Mesothelial cell of epicardium (in vitro differentiated cells): Measurements from ENCODE around the gene RARB. TPM values are rescaled to one million over a fixed set of nuclear protein-coding genes. Genes with fewer than 3 reads are reported as not detected.

Source experiments
- DNase-seq, 2 experiments: peaks; one replicate each; pipeline ENCODE4 v3.0.0; 2021; ENCODE audit warnings: low spot score in 2 of 2; ENCODE audit not compliant: unreplicated experiment in 2 of 2
- H3K27ac Mint-ChIP-seq: 2 replicates; pipeline ENCODE4 v1.8.0; 2021; ENCODE audit warnings: mixed read lengths
- H3K27me3 Mint-ChIP-seq: 2 replicates; pipeline ENCODE4 v1.8.0; 2021; ENCODE audit warnings: low read depth, mixed read lengths
- H3K36me3 Mint-ChIP-seq: 2 replicates; pipeline ENCODE4 v1.8.0; 2021; ENCODE audit warnings: mixed read lengths
- H3K4me1 Mint-ChIP-seq: 2 replicates; pipeline ENCODE4 v1.8.0; 2021; ENCODE audit warnings: mixed read lengths
- H3K4me3 Mint-ChIP-seq: 2 replicates; pipeline ENCODE4 v1.8.0; 2021; ENCODE audit warnings: mild to moderate bottlenecking, moderate library complexity, mixed read lengths
- H3K9me3 Mint-ChIP-seq: 2 replicates; pipeline ENCODE4 v1.8.0; 2021; ENCODE audit warnings: mixed read lengths
- total RNA-seq: library from RNA; stranded (reverse); gene quantifications from 3 replicates; pipeline ENCODE4 v1.2.1, GENCODE V29; 2021
- TF ChIP-seq, protein P1 (sequence below): fragments of 200-600 bp; sonication (generic); IDR thresholded peaks from one replicate; pipeline ENCODE4 v1.5.0; 2021; ENCODE audit warnings: antibody characterized with exemption; ENCODE audit not compliant: unreplicated experiment

The RARB gene
- total RNA-seq, 1 donor from 2014 or later: 117 TPM

DNA sequence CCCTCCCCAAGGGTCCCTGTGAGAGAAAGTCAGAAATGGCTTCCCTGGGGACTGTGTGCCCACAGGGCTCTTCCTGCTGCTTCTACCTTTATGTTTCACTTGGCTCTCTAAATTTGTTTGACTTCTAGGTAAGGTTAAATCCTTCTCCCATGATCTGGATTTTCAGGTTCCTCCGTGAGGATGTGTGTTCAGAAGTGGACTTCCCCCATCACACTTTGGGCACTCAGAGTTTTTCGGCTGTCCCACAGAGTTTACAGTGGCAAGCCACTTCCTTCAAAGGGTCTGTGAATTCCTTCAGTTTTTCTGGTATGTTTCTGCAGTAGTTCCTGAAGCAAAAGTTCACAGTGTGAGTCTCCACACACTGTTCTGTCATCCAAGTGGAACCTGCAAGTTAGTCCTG, 30.9 kb upstream of the RARB start:
- H3K27me3 Mint-ChIP-seq: no peaks in the 10 kb centered on the region
- H3K4me3 Mint-ChIP-seq: no peak overlapping the region
- H3K36me3 Mint-ChIP-seq: peaks cover 20% of the 10 kb centered on the region
- TF ChIP-seq, protein P1, sequence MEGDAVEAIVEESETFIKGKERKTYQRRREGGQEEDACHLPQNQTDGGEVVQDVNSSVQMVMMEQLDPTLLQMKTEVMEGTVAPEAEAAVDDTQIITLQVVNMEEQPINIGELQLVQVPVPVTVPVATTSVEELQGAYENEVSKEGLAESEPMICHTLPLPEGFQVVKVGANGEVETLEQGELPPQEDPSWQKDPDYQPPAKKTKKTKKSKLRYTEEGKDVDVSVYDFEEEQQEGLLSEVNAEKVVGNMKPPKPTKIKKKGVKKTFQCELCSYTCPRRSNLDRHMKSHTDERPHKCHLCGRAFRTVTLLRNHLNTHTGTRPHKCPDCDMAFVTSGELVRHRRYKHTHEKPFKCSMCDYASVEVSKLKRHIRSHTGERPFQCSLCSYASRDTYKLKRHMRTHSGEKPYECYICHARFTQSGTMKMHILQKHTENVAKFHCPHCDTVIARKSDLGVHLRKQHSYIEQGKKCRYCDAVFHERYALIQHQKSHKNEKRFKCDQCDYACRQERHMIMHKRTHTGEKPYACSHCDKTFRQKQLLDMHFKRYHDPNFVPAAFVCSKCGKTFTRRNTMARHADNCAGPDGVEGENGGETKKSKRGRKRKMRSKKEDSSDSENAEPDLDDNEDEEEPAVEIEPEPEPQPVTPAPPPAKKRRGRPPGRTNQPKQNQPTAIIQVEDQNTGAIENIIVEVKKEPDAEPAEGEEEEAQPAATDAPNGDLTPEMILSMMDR: no peak
- H3K27ac Mint-ChIP-seq: peak overlapping the region; percentile 80
- peaks cover 11% of the 10 kb centered on the region for H3K4me1 Mint-ChIP-seq
- no peak for DNase-seq
- H3K9me3 Mint-ChIP-seq: peaks cover 37% of the 10 kb centered on the region

DNA sequence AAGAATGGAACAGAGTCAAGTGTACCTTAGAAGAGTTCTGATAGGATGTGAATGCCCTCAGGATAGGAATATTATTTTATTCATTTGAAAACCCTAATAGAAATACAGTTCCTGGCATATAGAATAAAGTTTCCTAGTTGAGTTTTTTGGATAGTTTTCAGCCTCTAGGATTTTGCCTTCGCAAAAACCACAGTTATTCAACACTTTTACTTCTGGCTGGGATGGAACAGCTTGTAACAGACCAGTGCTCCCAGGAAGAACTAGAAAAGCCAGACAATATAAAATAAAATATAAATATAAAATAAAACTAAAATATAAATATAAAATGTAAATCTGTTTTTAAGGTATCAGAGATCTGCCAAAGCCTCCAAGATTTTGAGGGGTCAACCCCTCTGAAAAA, 27.5 kb upstream of the RARB start:
- H3K27ac Mint-ChIP-seq: no peak overlapping the region
- peaks cover 10% of the 10 kb centered on the region for H3K9me3 Mint-ChIP-seq
- H3K27me3 Mint-ChIP-seq: no peaks in the 10 kb centered on the region
- no peak overlapping the region for H3K4me3 Mint-ChIP-seq
- TF ChIP-seq, protein P1: no peak
- DNase-seq: no peak
- peaks cover 18% of the 10 kb centered on the region for H3K4me1 Mint-ChIP-seq
- no peaks in the 10 kb centered on the region for H3K36me3 Mint-ChIP-seq

DNA sequence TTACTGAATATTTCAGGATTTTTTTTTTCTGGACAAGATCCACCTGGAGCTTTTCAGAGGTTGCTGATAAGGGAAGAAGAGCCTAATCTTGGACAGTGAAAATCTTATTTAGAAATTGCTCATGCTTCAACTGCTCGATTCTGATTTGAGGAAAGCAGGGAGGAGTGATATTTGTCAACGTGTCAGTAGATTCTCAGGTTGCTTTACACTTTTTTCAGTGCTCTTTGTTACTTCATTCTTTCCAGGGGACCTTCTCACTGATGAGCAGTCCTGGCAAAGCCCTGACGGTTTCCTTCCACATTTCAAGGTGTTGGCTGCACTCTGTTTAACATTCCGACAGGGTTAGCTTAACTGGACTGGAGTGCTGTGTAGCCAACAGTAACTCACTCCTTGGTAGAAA, 24.1 kb upstream of the RARB start:
- peaks cover 19% of the 10 kb centered on the region for H3K4me1 Mint-ChIP-seq

DNA sequence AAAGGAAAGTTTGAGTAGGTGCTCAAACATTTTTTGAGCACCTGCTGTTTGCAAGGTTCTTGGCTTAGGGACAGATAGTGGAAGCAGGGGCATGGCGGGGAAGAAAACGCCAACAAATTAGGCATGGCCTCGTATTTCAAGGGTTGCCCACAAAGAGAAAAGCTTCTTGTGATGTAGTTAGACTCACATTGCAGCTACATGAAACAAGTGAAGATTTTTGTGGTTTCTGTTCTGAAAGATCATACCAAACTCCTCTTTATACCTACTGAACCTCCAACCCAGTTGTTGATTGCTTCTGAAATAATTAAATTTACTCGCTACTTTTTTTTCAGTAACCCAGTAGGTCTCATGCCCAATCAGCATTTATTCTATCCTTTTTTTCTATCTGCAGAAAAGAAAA, 23.5 kb upstream of the RARB start:
- Mint-ChIP-seq H3K4me1 (peaks cover 22% of the 10 kb centered on the region), H3K9me3 (peaks cover 8% of the 10 kb centered on the region), H3K27me3 (no peaks in the 10 kb centered on the region), H3K36me3 (no peaks in the 10 kb centered on the region), H3K4me3 (no peak overlapping the region), H3K27ac (no peak overlapping the region)
- TF ChIP-seq, protein P1: no peak
- DNase-seq: no peak

More for the DNA sequence above, 24.1 kb upstream of the RARB start:
- Mint-ChIP-seq H3K9me3 (peaks cover 8% of the 10 kb centered on the region), H3K4me3 (no peak overlapping the region), H3K27me3 (no peaks in the 10 kb centered on the region), H3K27ac (no peak overlapping the region), H3K36me3 (no peaks in the 10 kb centered on the region)
- TF ChIP-seq, protein P1: no peak
- DNase-seq: no peak

DNA sequence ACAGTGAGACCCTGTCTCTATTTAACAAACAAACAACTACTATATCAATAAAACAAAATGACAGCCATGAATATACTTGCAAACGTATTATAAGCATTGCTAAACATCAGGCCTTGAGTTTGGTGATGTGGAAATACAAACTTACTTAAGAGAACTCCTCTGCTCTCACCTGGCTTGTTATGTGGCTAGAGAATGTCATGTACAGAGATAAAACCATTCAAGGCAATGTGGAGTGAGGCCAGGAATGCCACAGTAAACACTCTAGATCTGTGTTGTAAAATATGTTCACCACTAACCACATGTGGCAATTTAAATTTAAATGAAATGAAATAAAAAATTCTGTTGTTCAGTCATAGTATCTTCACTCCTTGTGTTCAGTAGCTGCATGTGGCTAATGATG, 22.7 kb upstream of the RARB start:
- Mint-ChIP-seq H3K4me1 (peaks cover 29% of the 10 kb centered on the region), H3K36me3 (no peaks in the 10 kb centered on the region), H3K4me3 (no peak overlapping the region), H3K27ac (no peak overlapping the region), H3K9me3 (peaks cover 8% of the 10 kb centered on the region), H3K27me3 (no peaks in the 10 kb centered on the region)
- no peak for DNase-seq
- TF ChIP-seq, protein P1: no peak

DNA sequence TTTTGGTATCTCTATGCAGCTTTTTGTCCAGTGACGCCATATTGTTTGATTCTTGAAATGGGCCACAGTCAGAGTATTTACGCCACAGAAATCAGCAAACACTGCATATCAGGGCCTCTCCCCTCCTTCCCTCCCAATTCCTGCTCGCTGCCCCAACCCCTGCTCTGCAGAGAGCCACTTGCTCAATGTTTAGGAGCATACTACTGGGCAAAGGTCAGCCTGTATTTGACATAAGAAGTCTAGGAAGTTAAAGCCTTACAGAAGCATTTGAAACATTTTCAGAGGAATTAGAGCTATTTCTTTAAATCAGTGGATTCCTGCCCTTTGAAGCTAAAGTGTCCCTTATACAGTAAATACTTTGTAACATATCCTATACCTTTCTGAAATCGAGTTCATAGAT, 17.4 kb upstream of the RARB start:
- Mint-ChIP-seq H3K9me3 (peaks cover 19% of the 10 kb centered on the region), H3K27me3 (no peaks in the 10 kb centered on the region), H3K4me3 (no peak overlapping the region), H3K4me1 (peaks cover 29% of the 10 kb centered on the region), H3K27ac (peak overlapping the region; percentile 23), H3K36me3 (peaks cover 16% of the 10 kb centered on the region)
- TF ChIP-seq, protein P1: no peak
- DNase-seq: no peak
